ENCODE results near the gene INAFM2.

DNA sequence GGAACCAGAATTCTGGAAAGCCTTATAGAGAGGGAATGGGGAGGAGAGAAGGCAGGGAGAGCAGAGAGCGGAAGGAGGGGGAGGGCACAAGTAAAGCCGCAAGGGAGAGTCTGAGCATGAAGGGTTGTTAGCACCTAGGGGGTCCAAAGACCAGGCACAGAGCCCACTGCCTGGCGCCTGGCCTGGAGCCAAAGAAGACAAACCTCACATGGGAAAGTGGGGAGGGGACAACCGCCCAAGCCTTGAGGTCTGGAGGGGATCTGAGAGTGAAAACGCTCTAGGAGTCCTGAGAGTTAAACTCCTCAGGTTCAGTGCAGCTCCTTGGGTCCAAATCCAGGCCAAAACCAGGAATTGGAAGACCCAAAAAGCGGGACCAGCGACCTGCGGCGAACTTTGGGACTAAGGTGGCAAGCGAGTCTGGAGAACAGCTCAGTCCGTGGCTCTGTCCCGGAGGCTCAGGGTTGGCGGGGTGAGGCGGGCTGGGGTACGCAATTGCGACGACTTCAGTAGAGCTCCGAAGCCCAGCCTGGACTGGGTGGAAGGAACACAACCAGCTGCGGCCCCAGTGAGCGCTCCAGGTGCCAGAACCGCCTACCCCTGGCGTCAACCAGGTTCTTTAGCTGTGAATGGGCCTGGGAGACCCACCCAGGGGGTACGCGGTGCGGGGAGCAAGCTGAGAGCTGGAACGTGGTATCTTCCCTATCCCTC is 807 bp upstream of the INAFM2 start:
- TF ChIP-seq, protein P1, sequence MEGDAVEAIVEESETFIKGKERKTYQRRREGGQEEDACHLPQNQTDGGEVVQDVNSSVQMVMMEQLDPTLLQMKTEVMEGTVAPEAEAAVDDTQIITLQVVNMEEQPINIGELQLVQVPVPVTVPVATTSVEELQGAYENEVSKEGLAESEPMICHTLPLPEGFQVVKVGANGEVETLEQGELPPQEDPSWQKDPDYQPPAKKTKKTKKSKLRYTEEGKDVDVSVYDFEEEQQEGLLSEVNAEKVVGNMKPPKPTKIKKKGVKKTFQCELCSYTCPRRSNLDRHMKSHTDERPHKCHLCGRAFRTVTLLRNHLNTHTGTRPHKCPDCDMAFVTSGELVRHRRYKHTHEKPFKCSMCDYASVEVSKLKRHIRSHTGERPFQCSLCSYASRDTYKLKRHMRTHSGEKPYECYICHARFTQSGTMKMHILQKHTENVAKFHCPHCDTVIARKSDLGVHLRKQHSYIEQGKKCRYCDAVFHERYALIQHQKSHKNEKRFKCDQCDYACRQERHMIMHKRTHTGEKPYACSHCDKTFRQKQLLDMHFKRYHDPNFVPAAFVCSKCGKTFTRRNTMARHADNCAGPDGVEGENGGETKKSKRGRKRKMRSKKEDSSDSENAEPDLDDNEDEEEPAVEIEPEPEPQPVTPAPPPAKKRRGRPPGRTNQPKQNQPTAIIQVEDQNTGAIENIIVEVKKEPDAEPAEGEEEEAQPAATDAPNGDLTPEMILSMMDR (IDR thresholded peaks at IDR 0.05; ENCODE audit: poor library complexity, severe bottlenecking), result no peak
- TF ChIP-seq TAF1 (IDR thresholded peaks at IDR 0.05; ENCODE audit: low read depth) (no peak), POLR2AphosphoS5 (IDR thresholded peaks at IDR 0.05) (no peak), EZH2 (IDR thresholded peaks at IDR 0.05; ENCODE audit: borderline replicate concordance, insufficient read depth, low read length, poor library complexity, severe bottlenecking) (no peak), RAD21 (conservative IDR thresholded peaks at IDR 0.05) (no peak)
